GM18861 (cell line): ENCODE data around the gene ELANE.
"Not testable (repeated sequence)": the region's sequence is repeated elsewhere in the genome, so short reads cannot be mapped to it uniquely, and the experiment has no call there.

Experiments used
- ATAC-seq: cut with Tn5 transposase; IDR thresholded peaks from one replicate; pipeline ENCODE4 v1.9.1; 2021; ENCODE audit not compliant: unreplicated experiment

The ELANE gene

GRCh38 chr19:876780-877314 lies 24.7 kb downstream of the ELANE start:
- ATAC-seq: no peak

- ATAC-seq: not testable (repeated sequence)
Measured at GRCh38 chr19:877992-878660, 26.0 kb downstream of the ELANE start.

- ATAC-seq: not testable (repeated sequence)
Measured at GRCh38 chr19:878751-879561, 26.9 kb downstream of the ELANE start.

- no peak for ATAC-seq
Measured at GRCh38 chr19:879711-880438, 27.8 kb downstream of the ELANE start.

- ATAC-seq: no peak
Measured at GRCh38 chr19:881385-882071, 29.4 kb downstream of the ELANE start.

GRCh38 chr19:882871-883497 lies 30.9 kb downstream of the ELANE start:
- no peak for ATAC-seq

GRCh38 chr19:883661-884211 lies 31.6 kb downstream of the ELANE start:
- no peak for ATAC-seq

GRCh38 chr19:884420-885211 lies 32.5 kb downstream of the ELANE start:
- no peak for ATAC-seq

- ATAC-seq: no peak
Measured at GRCh38 chr19:885536-886224, 33.6 kb downstream of the ELANE start.

- ATAC-seq: no peak
Measured at GRCh38 chr19:887072-887471, 35.0 kb downstream of the ELANE start.

- ATAC-seq: no peak
Measured at GRCh38 chr19:887599-887998, 35.5 kb downstream of the ELANE start.

- ATAC-seq: no peak
Measured at GRCh38 chr19:888581-889385, 36.7 kb downstream of the ELANE start.

GRCh38 chr19:889662-890295 lies 37.7 kb downstream of the ELANE start:
- no peak for ATAC-seq

- no peak for ATAC-seq
Measured at GRCh38 chr19:890831-891230, 38.7 kb downstream of the ELANE start.

GRCh38 chr19:891421-892200 lies 39.5 kb downstream of the ELANE start:
- not testable (repeated sequence) for ATAC-seq

- ATAC-seq: no peak
Measured at GRCh38 chr19:892243-892893, 40.3 kb downstream of the ELANE start.
